Stomach (tissue), 9 donors: ENCODE measurements around the gene SLC35B2. TPM values are rescaled to one million over a fixed set of nuclear protein-coding genes. Genes with fewer than 3 reads are reported as not detected.

ENCODE experiments used
- DNase-seq, 2 donors: peaks; one replicate each; pipeline versions ENCODE4 v3.0.0 to v3.0.0-alpha.2; 2013 to 2019
- H3K27ac ChIP-seq, 5 donors: fragments of 200-600 bp in 4 of 5; sonication (generic) in 4 of 5; one replicate each; pipeline ENCODE4 v1.5.1; 2013 to 2019; ENCODE audit warnings: mild to moderate bottlenecking in 1 of 5, moderate library complexity in 1 of 5
- H3K27me3 ChIP-seq, 3 donors: fragments of 200-600 bp; sonication (generic); one replicate each; pipeline ENCODE4 v1.5.1; 2017 to 2019; ENCODE audit warnings: mixed run types in 1 of 3
- H3K36me3 ChIP-seq, 4 donors: fragments of 200-600 bp; sonication (generic); 1 replicate in 3 of 4; 2 replicates in 1 of 4; pipeline ENCODE4 v1.5.1; 2016 to 2019
- H3K4me1 ChIP-seq, 4 donors: fragments of 200-600 bp; sonication (generic); one replicate each; pipeline ENCODE4 v1.5.1; 2016 to 2019
- H3K4me3 ChIP-seq, 4 donors: fragments of 200-600 bp; sonication (generic) in 3 of 4; one replicate each; pipeline ENCODE4 v1.5.1; 2016 to 2019; ENCODE audit warnings: mild to moderate bottlenecking in 1 of 4
- H3K9me3 ChIP-seq, 4 donors: fragments of 200-600 bp; sonication (generic); one replicate each; pipeline ENCODE4 v1.5.1; 2016 to 2019
- EP300 ChIP-seq: sonication (generic); formaldehyde crosslinking; IDR thresholded peaks from one replicate; pipeline ENCODE4 v1.6.1; 2017; ENCODE audit warnings: antibody characterized with exemption
- POLR2A ChIP-seq, 4 donors: fragments of 450-650 bp; IDR thresholded peaks; one replicate each; pipeline ENCODE4 v1.6.1; 2016; ENCODE audit warnings: antibody characterized with exemption in 4 of 4, control low read depth in 2 of 4, mild to moderate bottlenecking in 1 of 4, moderate library complexity in 1 of 4
- POLR2AphosphoS5 ChIP-seq, 3 donors: sonication (generic); formaldehyde crosslinking; IDR thresholded peaks; one replicate each; pipeline ENCODE4 v1.6.1; 2016; ENCODE audit warnings: antibody characterized with exemption in 3 of 3
- WGBS, 5 donors: extraction: QIAGEN DNeasy Blood & Tissue Kit in 3 of 5; methylation state at CpG; one replicate each; pipeline versions ENCODE4 v1.1.5 to v1.1.7; 2013 to 2018; 5-methylcytosine and 5-hydroxymethylcytosine counted together
- intact Hi-C: fragments of 100-400 bp; cut with DNase I; formaldehyde crosslinking; loops from one replicate; pipeline ENCODE4 v1.15.1; 2023; ENCODE audit warnings: low total_unique reads
- polyA plus RNA-seq, 3 donors: library from polyadenylated mRNA; stranded (reverse); fragments of 200-250 nt; gene quantifications; one replicate each; pipeline ENCODE4 v1.2.3, GENCODE V29; 2013
- total RNA-seq, 5 donors: library from RNA; depleted of rRNA; stranded (reverse); fragments of >200 nt; gene quantifications; one replicate each; pipeline versions ENCODE4 v1.1.0 to v1.2.3, GENCODE V29; 2014 to 2016
- TF ChIP-seq, protein P1 (sequence below), 7 experiments: fragments of 450-650 bp in 4 of 7; fragments of 200-600 bp in 3 of 7; sonication (generic) in 3 of 7; IDR thresholded peaks; one replicate each; pipeline ENCODE4 v1.5.1; 2016 to 2019; ENCODE audit warnings: antibody characterized with exemption in 7 of 7, control low read depth in 2 of 7, mild to moderate bottlenecking in 1 of 7
- donor health status: healthy with polysubstance abuse.
- donor health status: Bipolar disorder and iron deficiency.
- donor health status: healthy.

SLC35B2 gene
- total and polyA plus RNA-seq, 8 donors: 1.4 to 60.1 (median 16.9) TPM

DNA sequence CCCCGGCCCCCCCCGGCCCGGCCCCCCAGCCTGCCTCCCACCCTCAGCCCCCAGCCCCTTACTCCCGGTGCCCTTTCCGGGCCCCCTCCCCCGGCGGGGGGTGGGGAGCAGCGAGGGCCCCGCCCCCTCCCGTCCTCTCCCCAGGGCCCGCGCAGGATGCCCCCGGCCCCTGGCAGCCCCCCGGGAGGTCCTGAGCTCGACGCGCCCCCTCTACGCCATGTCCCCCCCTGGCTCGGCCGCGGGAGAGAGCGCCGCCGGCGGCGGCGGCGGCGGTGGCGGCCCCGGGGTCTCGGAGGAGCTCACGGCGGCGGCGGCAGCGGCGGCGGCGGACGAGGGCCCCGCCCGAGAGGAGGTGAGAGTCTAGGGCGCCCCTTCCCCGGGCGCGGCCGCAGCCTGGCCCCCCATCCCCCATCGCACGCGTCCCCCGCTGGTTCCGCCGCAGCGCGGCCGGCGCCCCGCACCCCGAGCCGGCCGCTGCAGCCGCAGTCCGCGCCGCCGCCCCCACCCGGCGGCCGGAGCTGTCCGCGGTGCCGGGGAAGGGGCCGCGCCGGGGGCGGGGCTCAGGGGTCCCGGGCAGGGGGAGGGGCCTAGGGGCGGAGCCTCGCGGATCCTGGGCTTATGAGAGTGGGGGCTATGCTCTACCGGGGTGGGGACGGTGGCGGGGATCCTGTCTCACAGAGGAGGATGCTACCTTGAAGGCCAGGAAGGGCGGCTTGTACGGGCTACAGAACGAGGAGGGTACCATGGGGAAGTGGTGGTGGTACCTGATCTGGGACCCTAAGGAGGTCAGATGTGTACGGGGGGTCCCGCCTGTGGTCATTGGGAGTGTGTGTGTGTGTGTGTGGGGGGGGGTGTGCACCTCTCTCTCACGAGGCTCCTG lies 13.4 kb upstream of the SLC35B2 start:
- no peaks in the 10 kb centered on the region for H3K36me3 ChIP-seq
- 1 to 11% (median 3%) methylated on average over 3 to 85 of the region's 90 CpGs for WGBS, 5 donors
- peaks cover 14 to 22% (median 16%) of the 10 kb centered on the region in 4 donors for H3K4me1 ChIP-seq
- H3K9me3 ChIP-seq: no peaks in the 10 kb centered on the region
- peak overlapping the region; percentile 46 to 58 (median 51) for H3K4me3 ChIP-seq
- H3K27ac ChIP-seq: no peak overlapping the region
- no peak for TF ChIP-seq POLR2A (IDR thresholded peaks at IDR 0.05)
- no peak for TF ChIP-seq POLR2AphosphoS5 (IDR thresholded peaks at IDR 0.05)
- TF ChIP-seq, protein P1, sequence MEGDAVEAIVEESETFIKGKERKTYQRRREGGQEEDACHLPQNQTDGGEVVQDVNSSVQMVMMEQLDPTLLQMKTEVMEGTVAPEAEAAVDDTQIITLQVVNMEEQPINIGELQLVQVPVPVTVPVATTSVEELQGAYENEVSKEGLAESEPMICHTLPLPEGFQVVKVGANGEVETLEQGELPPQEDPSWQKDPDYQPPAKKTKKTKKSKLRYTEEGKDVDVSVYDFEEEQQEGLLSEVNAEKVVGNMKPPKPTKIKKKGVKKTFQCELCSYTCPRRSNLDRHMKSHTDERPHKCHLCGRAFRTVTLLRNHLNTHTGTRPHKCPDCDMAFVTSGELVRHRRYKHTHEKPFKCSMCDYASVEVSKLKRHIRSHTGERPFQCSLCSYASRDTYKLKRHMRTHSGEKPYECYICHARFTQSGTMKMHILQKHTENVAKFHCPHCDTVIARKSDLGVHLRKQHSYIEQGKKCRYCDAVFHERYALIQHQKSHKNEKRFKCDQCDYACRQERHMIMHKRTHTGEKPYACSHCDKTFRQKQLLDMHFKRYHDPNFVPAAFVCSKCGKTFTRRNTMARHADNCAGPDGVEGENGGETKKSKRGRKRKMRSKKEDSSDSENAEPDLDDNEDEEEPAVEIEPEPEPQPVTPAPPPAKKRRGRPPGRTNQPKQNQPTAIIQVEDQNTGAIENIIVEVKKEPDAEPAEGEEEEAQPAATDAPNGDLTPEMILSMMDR (IDR thresholded peaks at IDR 0.05): no peak
- TF ChIP-seq EP300: no peak
- peak in 1 of 2 donors; percentile 69 for DNase-seq
- peaks cover 4 to 80% (median 63%) of the 10 kb centered on the region in 3 donors for H3K27me3 ChIP-seq
- intact Hi-C loops: no loop called here

GRCh38 chr6:44269921-44270525 lies 12.7 kb upstream of the SLC35B2 start, which contains the start of gene TMEM151B:
Gene TMEM151B, plus strand, starts transcription at chr6:44270450. Its CDS starts 293 bp downstream, at chr6:44270743.
- Histone ChIP-seq H3K36me3 (no peaks in the 10 kb centered on the region), H3K4me1 (peaks cover 10 to 18% (median 15%) of the 10 kb centered on the region in 4 donors), H3K9me3 (no peaks in the 10 kb centered on the region), H3K4me3 (peak within 1 kb of the TSS; percentile 46 to 58 (median 51)), H3K27me3 (peaks cover 4 to 72% (median 55%) of the 10 kb centered on the region in 3 donors), H3K27ac (no peak within 1 kb of the TSS)
- intact Hi-C loops: no loop called here
- 12 to 37% (median 21%) methylated on average over 11 to 29 of the region's 29 CpGs for WGBS, 5 donors
- TF ChIP-seq EP300 (no peak), POLR2A (IDR thresholded peaks at IDR 0.05) (no peak)
- TF ChIP-seq, protein P1 (IDR thresholded peaks at IDR 0.05): no peak
- peak in 1 of 2 donors; percentile 55 for DNase-seq

DNA sequence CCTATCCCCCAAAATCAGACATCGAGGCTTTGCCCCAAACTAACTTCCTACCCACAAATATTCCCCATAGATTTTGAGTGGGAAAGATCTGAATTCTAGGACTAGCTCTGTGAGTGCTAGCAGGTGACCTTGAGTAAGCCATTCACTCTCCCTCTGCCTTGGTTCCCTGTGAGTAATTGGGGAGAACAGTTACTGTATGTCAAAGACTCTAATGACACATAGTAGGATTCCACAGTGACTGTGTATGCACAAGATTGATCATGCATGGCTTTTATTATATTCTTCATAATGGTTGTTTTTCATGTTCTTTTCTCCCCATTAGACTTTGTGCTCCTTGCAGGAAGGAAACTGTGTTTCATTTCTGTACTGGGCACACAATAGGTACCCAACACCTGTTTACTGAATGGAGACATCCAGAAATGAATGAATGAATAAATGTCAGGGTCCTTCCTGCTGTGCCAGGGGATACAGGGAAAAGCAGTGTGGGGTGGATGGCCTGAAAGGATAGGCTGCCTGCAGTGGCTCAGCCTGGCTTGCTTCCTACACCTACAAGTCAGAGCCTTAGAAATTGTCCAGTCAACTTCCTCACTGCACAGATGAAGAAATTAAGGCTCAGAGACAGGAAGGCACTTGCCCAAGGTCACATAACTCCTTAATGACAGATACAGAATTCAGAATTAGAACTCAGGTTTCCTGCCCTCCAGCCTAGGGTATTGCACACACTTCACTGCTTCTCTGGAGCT lies 12.0 kb upstream of the SLC35B2 start:
- 40 to 83% (median 73%) methylated on average over 1 of the region's 1 CpG for WGBS, 5 donors
- no peak for DNase-seq

More for the DNA sequence above, 12.0 kb upstream of the SLC35B2 start:
- TF ChIP-seq POLR2AphosphoS5 (IDR thresholded peaks at IDR 0.05) (no peak), EP300 (no peak), POLR2A (IDR thresholded peaks at IDR 0.05) (no peak)
- TF ChIP-seq, protein P1 (IDR thresholded peaks at IDR 0.05): no peak
- intact Hi-C loops: no loop called here
- peaks cover 16 to 24% (median 21%) of the 10 kb centered on the region in 4 donors for H3K4me1 ChIP-seq
- H3K27me3 ChIP-seq: peaks cover 4 to 65% (median 50%) of the 10 kb centered on the region in 3 donors
- H3K36me3 ChIP-seq: no peaks in the 10 kb centered on the region
- H3K27ac ChIP-seq: no peak overlapping the region
- no peak overlapping the region for H3K4me3 ChIP-seq
- H3K9me3 ChIP-seq: no peaks in the 10 kb centered on the region
